Liver (tissue), 3 donors: ENCODE measurements around the gene HEATR5B.

ENCODE experiments used
- GABPA ChIP-seq, 2 donors: IDR thresholded peaks in 1 of 2; conservative IDR thresholded peaks in 1 of 2; 2 replicates each; pipeline ENCODE4 v1.6.1; 2016; ENCODE audit warnings: antibody characterized with exemption in 2 of 2, mild to moderate bottlenecking in 1 of 2, moderate library complexity in 1 of 2
- JUND ChIP-seq, 2 donors: IDR thresholded peaks; 2 replicates each; pipeline ENCODE4 v1.6.1; 2016; ENCODE audit warnings: antibody characterized with exemption in 2 of 2
- RAD21 ChIP-seq, 2 donors: IDR thresholded peaks; 2 replicates each; pipeline ENCODE4 v1.6.1; 2016; ENCODE audit warnings: antibody characterized with exemption in 2 of 2, mild to moderate bottlenecking in 2 of 2
- SP1 ChIP-seq: IDR thresholded peaks from 2 replicates; pipeline ENCODE4 v1.6.1; 2018; ENCODE audit warnings: antibody characterized with exemption, mild to moderate bottlenecking
- TAF1 ChIP-seq: conservative IDR thresholded peaks from 2 replicates; pipeline ENCODE4 v1.6.1; 2016; ENCODE audit warnings: antibody characterized with exemption, mild to moderate bottlenecking
- YY1 ChIP-seq: IDR thresholded peaks from 2 replicates; pipeline ENCODE4 v1.6.1; 2016; ENCODE audit warnings: antibody characterized with exemption, mild to moderate bottlenecking
- TF ChIP-seq, protein P1 (sequence below): fragments of 150-350 bp; IDR thresholded peaks from 2 replicates; pipeline ENCODE4 v1.5.1; 2017; ENCODE audit warnings: improper control_type of control experiment, low read depth, low read length; ENCODE audit not compliant: missing input control
- donor health status: healthy.
- donor health status: healthy.

DNA sequence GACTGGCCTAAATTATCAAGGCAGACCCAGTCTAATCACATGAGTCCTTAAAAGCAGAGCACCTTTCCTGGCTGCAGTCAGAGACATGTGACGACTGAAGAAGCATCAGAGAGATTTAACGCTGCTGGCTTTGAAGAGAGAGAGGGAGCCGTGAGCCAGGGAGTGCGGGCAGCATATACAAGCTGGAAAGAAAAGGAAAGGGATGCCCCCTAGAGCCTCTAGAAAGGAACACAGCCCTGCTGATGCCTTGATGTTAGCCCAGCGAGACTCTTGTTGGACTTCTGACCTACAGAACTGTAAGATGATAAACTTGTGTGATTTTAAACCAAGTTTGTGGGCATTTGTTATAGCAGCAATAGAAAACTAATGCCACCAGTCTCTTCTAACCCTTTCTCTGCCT, 58.1 kb downstream of the HEATR5B start:
- TF ChIP-seq, protein P1, sequence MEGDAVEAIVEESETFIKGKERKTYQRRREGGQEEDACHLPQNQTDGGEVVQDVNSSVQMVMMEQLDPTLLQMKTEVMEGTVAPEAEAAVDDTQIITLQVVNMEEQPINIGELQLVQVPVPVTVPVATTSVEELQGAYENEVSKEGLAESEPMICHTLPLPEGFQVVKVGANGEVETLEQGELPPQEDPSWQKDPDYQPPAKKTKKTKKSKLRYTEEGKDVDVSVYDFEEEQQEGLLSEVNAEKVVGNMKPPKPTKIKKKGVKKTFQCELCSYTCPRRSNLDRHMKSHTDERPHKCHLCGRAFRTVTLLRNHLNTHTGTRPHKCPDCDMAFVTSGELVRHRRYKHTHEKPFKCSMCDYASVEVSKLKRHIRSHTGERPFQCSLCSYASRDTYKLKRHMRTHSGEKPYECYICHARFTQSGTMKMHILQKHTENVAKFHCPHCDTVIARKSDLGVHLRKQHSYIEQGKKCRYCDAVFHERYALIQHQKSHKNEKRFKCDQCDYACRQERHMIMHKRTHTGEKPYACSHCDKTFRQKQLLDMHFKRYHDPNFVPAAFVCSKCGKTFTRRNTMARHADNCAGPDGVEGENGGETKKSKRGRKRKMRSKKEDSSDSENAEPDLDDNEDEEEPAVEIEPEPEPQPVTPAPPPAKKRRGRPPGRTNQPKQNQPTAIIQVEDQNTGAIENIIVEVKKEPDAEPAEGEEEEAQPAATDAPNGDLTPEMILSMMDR, result no peak
- TF ChIP-seq RAD21 (IDR thresholded peaks at IDR 0.05) (no peak), SP1 (no peak), GABPA (IDR thresholded peaks at IDR 0.05 in 1 of 2, conservative IDR thresholded peaks at IDR 0.05 in 1 of 2) (no peak), YY1 (no peak), JUND (IDR thresholded peaks at IDR 0.05) (no peak), TAF1 (no peak)
